Body of pancreas (tissue), 4 donors: ENCODE data around the gene ATXN7.

Experiments used
- CTCF ChIP-seq, 7 experiments: fragments of 450-650 bp in 4 of 7; fragments of 200-600 bp in 3 of 7; sonication (generic) in 3 of 7; IDR thresholded peaks; one replicate each; pipeline ENCODE4 v1.5.1; 2016 to 2019; ENCODE audit warnings: antibody characterized with exemption in 7 of 7
- POLR2A ChIP-seq, 3 donors: fragments of 450-650 bp; IDR thresholded peaks; one replicate each; pipeline ENCODE4 v1.6.1; 2016; ENCODE audit warnings: antibody characterized with exemption in 3 of 3, mild to moderate bottlenecking in 2 of 3

GRCh38 chr3:64046996-64047594 lies 183.4 kb downstream of the ATXN7 start:
- TF ChIP-seq CTCF (IDR thresholded peaks at IDR 0.05): no peak
- TF ChIP-seq POLR2A (IDR thresholded peaks at IDR 0.05): no peak
